ENCODE results near the gene TNP2.
"Not testable (repeated sequence)": the region's sequence is repeated elsewhere in the genome, so short reads cannot be mapped to it uniquely, and the experiment has no call there.

The TNP2 gene

GRCh38 chr16:11299865-11300559, 30.9 kb upstream of the TNP2 start:
- TF ChIP-seq, protein P1, sequence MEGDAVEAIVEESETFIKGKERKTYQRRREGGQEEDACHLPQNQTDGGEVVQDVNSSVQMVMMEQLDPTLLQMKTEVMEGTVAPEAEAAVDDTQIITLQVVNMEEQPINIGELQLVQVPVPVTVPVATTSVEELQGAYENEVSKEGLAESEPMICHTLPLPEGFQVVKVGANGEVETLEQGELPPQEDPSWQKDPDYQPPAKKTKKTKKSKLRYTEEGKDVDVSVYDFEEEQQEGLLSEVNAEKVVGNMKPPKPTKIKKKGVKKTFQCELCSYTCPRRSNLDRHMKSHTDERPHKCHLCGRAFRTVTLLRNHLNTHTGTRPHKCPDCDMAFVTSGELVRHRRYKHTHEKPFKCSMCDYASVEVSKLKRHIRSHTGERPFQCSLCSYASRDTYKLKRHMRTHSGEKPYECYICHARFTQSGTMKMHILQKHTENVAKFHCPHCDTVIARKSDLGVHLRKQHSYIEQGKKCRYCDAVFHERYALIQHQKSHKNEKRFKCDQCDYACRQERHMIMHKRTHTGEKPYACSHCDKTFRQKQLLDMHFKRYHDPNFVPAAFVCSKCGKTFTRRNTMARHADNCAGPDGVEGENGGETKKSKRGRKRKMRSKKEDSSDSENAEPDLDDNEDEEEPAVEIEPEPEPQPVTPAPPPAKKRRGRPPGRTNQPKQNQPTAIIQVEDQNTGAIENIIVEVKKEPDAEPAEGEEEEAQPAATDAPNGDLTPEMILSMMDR (IDR thresholded peaks at IDR 0.05) = no peak
- TF ChIP-seq ZFX (IDR thresholded peaks at IDR 0.05; ENCODE audit: borderline replicate concordance) = no peak
- H3K27ac ChIP-seq = no peak overlapping the region

GRCh38 chr16:11298950-11299547, 29.9 kb upstream of the TNP2 start:
- H3K27ac ChIP-seq = not testable (repeated sequence)

DNA sequence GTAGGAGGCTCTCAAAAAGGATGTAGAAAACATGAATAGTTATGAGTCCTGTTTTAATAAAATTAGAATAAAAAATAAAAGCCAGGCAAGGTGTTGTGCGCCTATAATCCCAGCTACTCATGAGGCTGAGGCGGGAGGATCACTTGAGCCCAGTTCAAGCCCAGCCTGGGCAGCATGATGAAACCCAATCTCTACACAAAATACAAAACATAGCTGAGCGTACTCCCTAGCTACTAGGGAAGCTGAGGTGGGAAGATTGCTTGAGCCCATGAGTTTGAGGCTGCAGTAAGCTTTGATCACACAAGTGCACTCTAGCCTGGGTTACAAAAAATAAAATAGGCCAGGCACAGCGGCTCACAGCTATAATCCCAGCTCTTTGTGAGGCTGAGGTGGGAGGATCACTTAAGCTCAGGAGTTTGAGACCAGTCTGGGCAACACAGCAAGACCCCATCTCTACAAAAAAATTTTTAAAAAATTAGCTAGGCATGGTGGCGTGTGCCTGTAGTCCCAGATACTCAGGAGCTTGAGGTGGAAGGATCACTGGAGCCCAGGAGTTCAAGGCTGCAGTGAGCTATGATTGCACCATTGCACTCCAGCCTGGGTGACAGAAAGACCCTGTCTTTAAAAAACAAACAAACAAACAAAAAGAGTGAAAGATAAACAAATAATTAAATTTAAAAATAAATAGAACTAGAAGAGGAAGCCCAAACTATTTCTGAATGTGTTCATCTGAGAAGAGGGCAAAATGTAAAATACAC, 29.2 kb upstream of the TNP2 start:
- no peak overlapping the region for H3K27ac ChIP-seq
- TF ChIP-seq ZFX (IDR thresholded peaks at IDR 0.05; ENCODE audit: borderline replicate concordance) = no peak
- TF ChIP-seq, protein P1 (IDR thresholded peaks at IDR 0.05) = no peak

GRCh38 chr16:11297492-11298142, 28.5 kb upstream of the TNP2 start:
- no peak overlapping the region for H3K27ac ChIP-seq
- TF ChIP-seq, protein P1 (IDR thresholded peaks at IDR 0.05) = peak; percentile 21; the same call in 1 of the 2 replicates
- TF ChIP-seq ZFX (IDR thresholded peaks at IDR 0.05; ENCODE audit: borderline replicate concordance) = no peak

DNA sequence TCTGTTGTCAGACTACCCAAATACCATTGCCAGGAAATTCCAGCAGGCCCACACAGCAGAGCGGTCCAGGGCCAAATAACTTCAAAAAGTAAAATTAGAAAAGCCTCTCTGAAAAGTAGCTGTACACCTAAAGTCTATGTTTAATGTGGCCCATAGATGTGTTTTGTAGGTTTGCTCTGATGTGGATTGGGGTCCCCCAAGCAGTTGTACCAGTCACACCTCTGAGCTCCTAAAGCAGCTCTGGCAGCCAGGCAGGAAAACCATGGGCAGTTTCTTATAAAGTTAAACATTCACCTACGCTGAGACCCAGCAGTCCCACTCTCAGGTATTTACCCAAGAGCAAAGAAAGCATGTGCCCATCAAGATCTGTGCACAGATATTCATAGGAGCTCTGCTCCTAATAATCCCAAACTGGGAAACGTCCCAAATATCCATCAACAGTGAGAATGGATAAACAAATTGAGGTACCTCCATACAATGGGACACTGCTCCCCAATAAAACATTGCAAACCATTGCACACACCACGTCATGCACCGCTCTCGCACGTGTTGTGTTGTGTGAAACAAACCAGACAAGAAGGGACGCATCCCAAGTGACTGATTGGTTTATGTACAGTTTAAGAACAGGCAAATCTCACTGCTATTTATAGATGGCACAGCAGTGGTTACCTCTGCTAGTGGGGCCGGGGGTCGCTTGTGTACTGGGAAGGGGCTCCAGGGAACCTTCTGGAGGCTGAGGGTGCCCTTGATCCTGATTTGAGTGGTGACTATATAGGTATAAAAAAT, 27.8 kb upstream of the TNP2 start:
- TF ChIP-seq ZFX (IDR thresholded peaks at IDR 0.05; ENCODE audit: borderline replicate concordance) = no peak
- TF ChIP-seq, protein P1 (IDR thresholded peaks at IDR 0.05) = no peak

DNA sequence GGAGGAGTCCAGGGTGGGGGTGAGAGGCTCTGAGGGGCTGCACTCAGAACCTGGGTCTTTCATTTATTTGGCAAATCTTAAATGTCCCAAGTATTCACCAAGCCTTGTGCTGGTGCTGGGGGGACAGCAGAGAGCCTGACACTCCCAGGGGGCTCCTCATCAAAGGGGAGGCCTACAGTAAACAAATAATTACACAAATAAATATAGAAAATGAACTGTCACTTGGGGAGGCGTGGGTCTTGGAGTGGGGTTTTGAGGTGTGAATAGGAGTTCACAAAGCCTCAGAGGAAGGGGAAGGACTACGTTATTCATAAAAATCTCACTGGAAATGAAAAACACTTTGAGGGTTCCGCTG, 27.2 kb upstream of the TNP2 start:
- TF ChIP-seq, protein P1 (IDR thresholded peaks at IDR 0.05) = no peak
- no peak for TF ChIP-seq ZFX (IDR thresholded peaks at IDR 0.05; ENCODE audit: borderline replicate concordance)
- H3K27ac ChIP-seq = no peak overlapping the region

More for the DNA sequence above, 27.8 kb upstream of the TNP2 start:
- H3K27ac ChIP-seq = no peak overlapping the region

- TF ChIP-seq, protein P1 (IDR thresholded peaks at IDR 0.05) = no peak
- TF ChIP-seq ZFX (IDR thresholded peaks at IDR 0.05; ENCODE audit: borderline replicate concordance) = no peak
- H3K27ac ChIP-seq = no peak overlapping the region
Observed at GRCh38 chr16:11295672-11296071, 26.5 kb upstream of the TNP2 start.

Measured in 22Rv1 (cell line).